Measurements from ENCODE around the gene SOX6. TPM values are rescaled to one million over a fixed set of nuclear protein-coding genes. Genes with fewer than 3 reads are reported as not detected.

The SOX6 gene
- total and polyA plus RNA-seq, 2 experiments from 2014 or later: 0.03 to 0.66 TPM

GRCh38 chr11:16309226-16309625 is 47.1 kb downstream of the SOX6 start (continued):
- TF ChIP-seq ZNF462 (CRISPR knock-in tag; IDR thresholded peaks at IDR 0.05) (no peak), NANOG (IDR thresholded peaks at IDR 0.05; ENCODE audit: borderline replicate concordance) (no peak), JUNB (IDR thresholded peaks at IDR 0.05; ENCODE audit: unreplicated experiment) (no peak), REST (IDR thresholded peaks at IDR 0.05; ENCODE audit: unreplicated experiment) (no peak), POLR2AphosphoS5 (IDR thresholded peaks at IDR 0.05; ENCODE audit: low read depth) (no peak)

- DNase-seq (ENCODE audit: low spot score) (no peak), ATAC-seq (no peak)
- no peak overlapping the region for H3K27ac Mint-ChIP-seq
- H3K27me3 ChIP-seq (ENCODE audit: insufficient read depth): no peaks in the 10 kb centered on the region
- H3K36me3 ChIP-seq (ENCODE audit: insufficient read depth): no peaks in the 10 kb centered on the region
- no peaks in the 10 kb centered on the region for H3K36me3 Mint-ChIP-seq (ENCODE audit: low read depth)
- no peaks in the 10 kb centered on the region for H3K79me2 ChIP-seq (replicated peaks; ENCODE audit: insufficient read depth)
- H3K4me3 ChIP-seq: no peak overlapping the region
- H4K20me1 ChIP-seq (replicated peaks; ENCODE audit: insufficient read depth): no peaks in the 10 kb centered on the region
- 0 out of 2 replicates have a peak, but pooled peaks cover 7% of the 10 kb centered on the region for H3K4me1 ChIP-seq (ENCODE audit: insufficient read depth)
- TF ChIP-seq POLR2AphosphoS5 (IDR thresholded peaks at IDR 0.05; ENCODE audit: low read depth) (no peak), ETS1 (IDR thresholded peaks at IDR 0.05) (no peak), JUNB (IDR thresholded peaks at IDR 0.05; ENCODE audit: unreplicated experiment) (no peak), STAT1 (IDR thresholded peaks at IDR 0.05; ENCODE audit: unreplicated experiment) (no peak)
- H3K4me2 ChIP-seq: no peak overlapping the region
- no peaks in the 10 kb centered on the region for H3K9me2 ChIP-seq (ENCODE audit: insufficient read depth)
- H3K4me1 Mint-ChIP-seq: peaks cover 3% of the 10 kb centered on the region; the same call in 2 of the 3 replicates
- no peak overlapping the region for H3K27ac ChIP-seq (ENCODE audit: low read depth)
- no peak overlapping the region for H2AFZ ChIP-seq
- H3K4me3 Mint-ChIP-seq: no peak overlapping the region
- no peaks in the 10 kb centered on the region for H3K9me3 Mint-ChIP-seq
- no peaks in the 10 kb centered on the region for H3K27me3 Mint-ChIP-seq (ENCODE audit: insufficient read depth, low read depth, poor library complexity)
- H3F3A ChIP-seq (replicated peaks; ENCODE audit: low read depth): no peaks in the 10 kb centered on the region
Measured at GRCh38 chr11:16301462-16301861, 54.9 kb downstream of the SOX6 start.

Measured in GM23338 (cell line).